GM18907 (cell line): ENCODE measurements around the gene CACNA1B.

ENCODE experiments used
- ATAC-seq: cut with Tn5 transposase; IDR thresholded peaks from one replicate; pipeline ENCODE4 v1.9.1; 2021; ENCODE audit warnings: mild to moderate bottlenecking, moderate library complexity; ENCODE audit not compliant: unreplicated experiment

CACNA1B gene

GRCh38 chr9:138025908-138026307 lies 148.3 kb downstream of the CACNA1B start:
- ATAC-seq: no peak

GRCh38 chr9:138028596-138028995 lies 151.0 kb downstream of the CACNA1B start:
- no peak for ATAC-seq

GRCh38 chr9:138031186-138031585 lies 153.6 kb downstream of the CACNA1B start:
- no peak for ATAC-seq

GRCh38 chr9:138033950-138034349 lies 156.4 kb downstream of the CACNA1B start:
- no peak for ATAC-seq

- no peak for ATAC-seq
Measured at GRCh38 chr9:138037140-138037539, 159.6 kb downstream of the CACNA1B start.

GRCh38 chr9:138038244-138038671 lies 160.7 kb downstream of the CACNA1B start:
- ATAC-seq: no peak

GRCh38 chr9:138040446-138041430 lies 163.2 kb downstream of the CACNA1B start:
- no peak for ATAC-seq

GRCh38 chr9:138042146-138042545 lies 164.6 kb downstream of the CACNA1B start:
- no peak for ATAC-seq

GRCh38 chr9:138042640-138043039 lies 165.1 kb downstream of the CACNA1B start:
- ATAC-seq: no peak

GRCh38 chr9:138043061-138043410 lies 165.5 kb downstream of the CACNA1B start:
- ATAC-seq: no peak

- ATAC-seq: no peak
Measured at GRCh38 chr9:138043411-138044345, 166.1 kb downstream of the CACNA1B start.

GRCh38 chr9:138044485-138045383 lies 167.2 kb downstream of the CACNA1B start:
- ATAC-seq: no peak

GRCh38 chr9:138045541-138046490 lies 168.2 kb downstream of the CACNA1B start:
- ATAC-seq: no peak

GRCh38 chr9:138046641-138047301 lies 169.2 kb downstream of the CACNA1B start:
- ATAC-seq: no peak

GRCh38 chr9:138047469-138048040 lies 170.0 kb downstream of the CACNA1B start:
- no peak for ATAC-seq

GRCh38 chr9:138048184-138048583 lies 170.6 kb downstream of the CACNA1B start:
- no peak for ATAC-seq

- no peak for ATAC-seq
Measured at GRCh38 chr9:138049085-138049778, 171.7 kb downstream of the CACNA1B start.
